Putamen (tissue), 1 donor: ENCODE results near the gene PSMF1.
"Not testable (repeated sequence)": the region's sequence is repeated elsewhere in the genome, so short reads cannot be mapped to it uniquely, and the experiment has no call there.

ENCODE experiments used
- DNase-seq: peaks from one replicate; pipeline ENCODE4 v3.0.0-alpha.2; 2016; ENCODE audit warnings: low spot score

Gene PSMF1

DNA sequence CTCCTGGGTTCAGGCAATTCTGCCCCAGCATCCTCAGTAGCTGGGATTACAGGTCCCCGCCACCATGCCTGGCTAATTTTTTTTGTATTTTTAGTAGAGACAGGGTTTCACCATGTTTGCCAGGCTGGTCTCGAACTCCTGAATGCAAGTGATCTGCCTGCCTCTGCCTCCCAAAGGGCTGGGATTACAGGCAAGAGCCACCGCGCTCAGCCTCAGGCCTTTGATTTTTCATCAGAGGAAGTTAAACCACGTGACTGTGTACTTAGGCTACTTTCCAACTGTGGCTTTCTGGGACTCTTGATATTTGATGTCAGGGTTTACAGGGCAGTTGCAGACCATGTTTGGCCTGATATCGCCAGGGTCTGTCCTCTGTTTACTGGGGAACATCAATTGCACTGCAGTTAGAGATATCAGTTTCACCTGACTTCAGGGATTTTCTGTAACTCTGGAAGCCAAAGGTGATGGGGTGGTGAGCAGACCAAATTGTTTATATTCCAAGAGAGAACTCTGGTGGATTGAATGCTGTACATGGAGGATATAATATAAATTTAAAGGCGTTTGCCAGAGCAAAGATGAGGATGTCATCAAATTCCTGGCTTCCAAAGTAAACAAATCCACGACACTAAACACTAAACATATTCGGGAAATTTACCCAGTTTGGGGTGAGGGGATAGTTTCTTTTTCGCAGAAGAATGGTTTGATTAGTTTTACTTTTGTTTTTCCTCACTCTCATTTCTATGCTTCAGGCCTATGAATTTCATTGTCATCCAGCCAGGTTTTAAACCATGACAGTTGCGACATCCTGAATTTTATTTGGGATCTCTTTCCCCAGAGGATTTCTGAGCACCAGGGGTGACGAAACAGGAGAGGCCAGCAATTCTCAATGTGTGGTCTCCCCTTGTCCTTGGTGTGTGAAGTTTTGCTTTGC, 4.2 kb downstream of the PSMF1 start:
- DNase-seq, result peak; percentile 34

GRCh38 chr20:1123666-1124065, 5.3 kb downstream of the PSMF1 start:
- no peak for DNase-seq

DNA sequence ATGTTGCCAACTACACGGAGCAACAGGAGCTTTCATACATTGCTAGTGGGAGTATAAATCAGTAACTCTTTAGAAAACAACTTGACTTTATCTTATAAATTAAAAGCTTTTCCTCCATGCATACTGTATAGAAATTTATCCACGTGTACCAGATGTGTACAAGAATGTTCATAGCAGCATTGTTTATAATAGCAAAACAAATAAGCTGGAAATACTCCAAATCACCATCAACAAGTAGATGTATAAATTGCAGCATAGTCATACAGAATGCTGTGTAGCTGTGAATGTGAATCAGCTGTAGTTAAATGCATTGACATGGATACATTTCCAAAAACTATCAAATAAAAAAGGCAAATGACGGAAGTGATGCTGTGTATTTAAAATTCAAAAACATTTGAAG, 6.0 kb downstream of the PSMF1 start:
- DNase-seq, result no peak

DNA sequence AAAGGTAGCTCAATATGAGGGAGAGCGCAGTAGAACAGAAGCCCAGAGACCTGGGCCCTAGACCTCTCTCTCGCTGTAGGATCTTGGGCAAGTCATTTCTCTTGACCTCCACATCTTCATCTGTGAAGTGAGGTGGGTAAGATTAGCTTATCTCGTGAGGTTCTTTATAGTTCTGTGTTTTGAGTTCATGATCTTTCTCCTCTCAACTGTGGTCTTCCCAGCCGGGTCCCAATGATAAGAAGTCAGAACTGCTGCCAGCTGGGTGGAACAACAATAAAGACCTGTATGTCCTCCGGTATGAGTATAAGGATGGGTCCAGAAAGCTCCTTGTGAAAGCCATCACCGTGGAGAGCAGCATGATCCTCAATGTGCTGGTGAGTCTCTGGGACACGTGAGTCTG, 6.9 kb downstream of the PSMF1 start:
- no peak for DNase-seq

DNA sequence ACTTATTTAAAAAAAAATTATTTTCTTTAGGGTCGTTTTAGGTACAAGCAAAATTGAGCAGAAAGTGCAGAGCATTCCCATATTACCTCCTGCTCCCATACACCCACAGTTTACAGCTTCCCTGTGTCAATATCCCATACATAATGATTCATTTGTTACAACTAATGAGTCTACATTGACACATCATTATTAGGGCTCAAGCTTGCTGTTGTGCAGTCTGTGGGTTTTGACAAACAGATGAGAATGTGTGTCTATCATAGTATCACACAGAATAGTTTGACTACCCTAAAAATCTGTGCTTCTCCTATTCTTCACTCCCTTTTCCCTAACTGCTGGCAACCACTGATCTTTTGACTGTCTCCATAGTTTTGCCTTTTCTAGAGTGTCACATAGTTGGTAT, 9.4 kb downstream of the PSMF1 start:
- DNase-seq, result no peak

DNA sequence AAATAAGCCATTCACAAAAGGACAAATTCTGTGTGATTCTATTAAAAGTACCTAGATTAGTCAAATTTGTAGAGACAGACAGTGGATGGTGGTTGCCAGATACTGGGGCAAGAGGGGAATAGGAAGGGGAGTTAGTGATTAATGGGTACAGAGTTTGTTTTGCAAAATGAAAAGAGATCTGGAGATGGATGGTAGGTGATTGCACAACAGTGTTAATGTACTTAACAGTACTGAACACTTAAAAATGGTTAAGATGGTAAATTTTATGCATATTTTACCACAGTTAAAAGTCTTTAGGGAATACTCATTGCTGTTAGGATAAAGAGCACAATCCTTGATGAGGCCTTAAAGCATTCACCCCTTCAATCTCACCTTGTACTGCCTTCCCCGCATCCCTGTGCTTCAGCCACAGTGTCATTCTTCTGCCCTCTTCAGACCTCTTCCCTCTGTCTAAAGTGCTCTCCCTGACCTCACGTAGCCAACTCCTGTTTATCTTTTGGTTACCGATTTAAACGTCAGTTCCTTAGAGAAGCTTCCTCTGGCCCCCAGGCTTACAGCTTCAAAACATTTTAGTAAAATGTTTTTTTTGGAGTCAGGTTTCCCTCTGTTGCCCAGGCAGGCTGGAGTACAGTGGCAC, 11.8 kb downstream of the PSMF1 start:
- no peak for DNase-seq

GRCh38 chr20:1130847-1131246, 12.4 kb downstream of the PSMF1 start:
- DNase-seq, result no peak

DNA sequence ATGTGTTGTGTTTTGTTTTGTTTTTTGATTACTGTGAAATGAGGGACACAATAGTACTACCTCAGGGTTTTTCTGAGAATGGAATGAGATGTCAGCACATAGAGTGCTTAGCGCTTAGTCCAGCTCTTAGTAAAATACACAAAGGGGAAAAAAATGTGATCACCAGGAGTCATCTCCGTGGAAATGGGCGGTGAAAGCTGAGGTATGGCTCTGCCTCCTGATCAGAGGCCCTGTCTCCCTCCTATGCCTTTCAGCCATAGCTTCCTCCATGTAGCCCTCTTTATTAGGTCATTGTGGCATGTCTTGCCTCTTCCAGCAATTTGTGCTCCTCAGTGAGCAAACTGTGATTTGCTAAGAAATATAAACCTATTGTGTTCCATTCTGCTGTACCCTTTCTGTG, 13.0 kb downstream of the PSMF1 start:
- no peak for DNase-seq

DNA sequence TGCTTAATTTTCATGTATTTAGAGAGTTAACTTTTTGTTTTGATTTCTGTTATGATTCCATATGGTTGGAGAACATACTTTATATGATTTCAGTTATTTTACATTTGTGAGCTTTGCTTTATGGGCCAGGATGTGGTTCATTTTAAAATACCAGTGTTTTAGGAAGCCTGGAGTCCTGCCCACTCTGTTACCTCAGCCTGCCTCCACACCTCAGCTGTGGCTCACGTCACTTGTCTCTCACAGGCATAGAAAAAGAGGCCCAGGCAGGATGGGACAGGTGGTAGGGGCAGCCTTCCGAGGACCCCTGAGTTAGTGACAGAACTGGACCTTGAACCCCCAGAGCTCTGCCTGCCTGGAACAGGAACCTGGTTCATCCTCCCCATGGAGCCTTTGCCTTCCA, 16.0 kb downstream of the PSMF1 start:
- DNase-seq, result no peak

DNA sequence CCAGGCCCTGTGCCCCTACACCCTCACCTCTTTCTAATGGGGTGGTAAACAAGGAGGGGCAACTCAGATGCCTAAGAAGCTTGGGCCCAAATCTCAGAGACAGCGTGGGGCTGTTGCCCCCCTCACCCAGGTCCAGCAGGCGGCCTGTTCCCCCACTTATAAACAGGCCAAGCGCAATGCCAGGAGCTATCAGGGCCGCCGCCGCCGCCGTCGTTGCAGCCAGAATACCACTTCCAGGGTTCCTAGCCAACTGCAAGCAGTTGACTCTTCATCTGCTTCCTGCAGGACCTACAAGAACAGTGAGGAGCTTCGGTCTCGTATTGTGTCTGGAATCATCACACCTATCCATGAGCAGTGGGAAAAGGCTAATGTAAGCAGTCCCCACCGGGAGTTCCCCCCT, 16.4 kb downstream of the PSMF1 start:
- DNase-seq, result no peak

DNA sequence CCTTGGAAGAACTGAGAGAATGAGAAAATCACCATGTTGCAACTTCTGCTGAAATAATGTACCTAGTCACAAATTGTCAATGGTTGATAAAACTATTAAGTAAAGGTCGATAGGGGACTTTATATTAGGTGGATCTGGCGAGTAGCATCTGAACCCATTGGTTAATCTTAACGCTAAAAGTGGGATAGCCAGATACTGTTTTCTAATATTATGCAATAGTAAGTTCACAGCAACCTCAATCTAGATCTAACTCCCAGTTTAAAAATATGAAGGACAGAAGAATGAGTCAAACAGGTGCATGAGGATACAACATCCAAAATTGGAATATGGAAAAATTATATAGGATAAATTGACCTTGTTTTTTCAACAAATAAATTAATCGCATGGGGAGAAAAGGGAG, 18.8 kb downstream of the PSMF1 start:
- DNase-seq, result no peak

- peak; percentile 13 for DNase-seq
Observed at GRCh38 chr20:1144401-1145172, 26.2 kb downstream of the PSMF1 start.

GRCh38 chr20:1146957-1147356, 28.6 kb downstream of the PSMF1 start:
- DNase-seq, result no peak

DNA sequence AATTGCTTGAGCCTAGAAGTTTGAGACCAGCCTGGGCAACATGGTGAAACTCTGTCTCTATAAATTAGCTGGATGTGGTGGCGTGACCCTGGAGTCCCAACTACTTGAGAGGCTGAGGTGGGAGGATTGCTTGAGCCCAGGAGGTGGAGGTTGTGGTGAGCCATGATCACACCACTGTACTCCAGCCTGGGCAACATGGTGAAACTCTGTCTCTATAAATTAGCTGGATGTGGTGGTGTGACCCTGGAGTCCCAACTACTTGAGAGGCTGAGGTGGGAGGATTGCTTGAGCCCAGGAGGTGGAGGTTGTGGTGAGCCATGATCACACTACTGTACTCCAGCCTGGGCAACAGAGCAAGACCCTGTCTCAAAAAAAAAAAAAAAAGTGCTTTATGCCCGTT, 31.4 kb downstream of the PSMF1 start:
- DNase-seq, result not testable (repeated sequence)

GRCh38 chr20:1150218-1150617, 31.8 kb downstream of the PSMF1 start:
- peak; percentile 34 for DNase-seq

- DNase-seq, result no peak
Observed at GRCh38 chr20:1150968-1151367, 32.6 kb downstream of the PSMF1 start.

- no peak for DNase-seq
Observed at GRCh38 chr20:1154226-1154625, 35.8 kb downstream of the PSMF1 start.

GRCh38 chr20:1154691-1155090, 36.3 kb downstream of the PSMF1 start:
- no peak for DNase-seq

DNA sequence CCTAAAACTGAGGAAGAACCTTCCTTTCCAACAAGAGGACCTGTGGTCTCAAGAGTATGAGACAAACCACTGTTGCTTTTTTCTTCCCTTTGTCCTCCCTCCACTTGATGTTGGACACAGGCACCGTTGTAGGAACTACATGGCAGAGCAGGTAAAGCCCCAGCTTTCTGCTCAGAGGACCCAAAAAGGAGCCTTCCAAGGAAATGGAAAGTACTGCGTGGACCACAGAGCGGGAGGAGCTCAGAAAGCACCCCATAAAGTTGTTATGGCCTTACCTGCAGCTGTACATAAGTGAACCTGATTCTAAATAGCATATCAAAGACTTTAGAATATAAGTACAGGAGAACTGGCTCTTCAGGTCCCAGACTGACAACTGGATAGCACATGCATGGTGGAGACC, 36.9 kb downstream of the PSMF1 start:
- DNase-seq, result no peak

GRCh38 chr20:1160496-1160895, 42.1 kb downstream of the PSMF1 start:
- DNase-seq, result no peak

DNA sequence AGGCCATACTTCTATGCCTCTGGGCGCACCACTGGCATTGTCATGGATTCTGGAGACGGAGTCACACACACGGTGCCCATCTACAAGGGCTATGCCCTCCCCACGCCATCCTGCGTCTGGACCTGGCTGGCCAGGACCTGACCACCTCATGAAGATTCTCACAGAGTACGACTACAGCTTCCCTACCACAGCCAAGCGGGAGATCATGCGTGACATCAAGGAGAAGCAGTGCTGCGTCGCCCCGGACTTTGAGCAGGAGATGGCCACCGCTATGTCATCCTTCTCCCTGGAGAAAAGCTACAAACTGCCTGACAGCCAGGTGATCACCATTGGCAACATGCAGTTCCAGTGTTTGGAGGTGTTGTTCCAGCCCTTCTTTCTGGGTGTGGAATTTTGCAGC, 42.6 kb downstream of the PSMF1 start:
- DNase-seq, result no peak

DNA sequence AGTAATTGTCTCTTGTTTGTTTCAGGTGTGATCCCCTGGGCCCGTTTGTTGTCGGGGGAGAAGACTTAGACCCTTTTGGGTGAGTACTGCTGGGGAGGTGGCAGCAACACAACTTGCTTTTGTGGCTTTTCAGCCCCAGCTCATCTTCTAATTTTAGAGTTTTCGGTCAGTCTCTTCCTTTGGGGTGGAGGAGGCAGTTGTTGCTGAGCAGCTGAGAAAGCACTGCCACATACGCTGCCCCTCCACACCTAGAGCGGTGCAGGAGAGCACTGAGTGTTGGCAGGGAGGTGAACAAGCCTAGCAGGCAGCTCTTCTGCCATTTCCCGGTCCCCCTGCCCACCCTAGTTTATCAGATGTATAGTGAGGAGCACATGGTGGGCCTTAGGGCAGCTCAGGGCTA, 44.7 kb downstream of the PSMF1 start:
- no peak for DNase-seq

DNA sequence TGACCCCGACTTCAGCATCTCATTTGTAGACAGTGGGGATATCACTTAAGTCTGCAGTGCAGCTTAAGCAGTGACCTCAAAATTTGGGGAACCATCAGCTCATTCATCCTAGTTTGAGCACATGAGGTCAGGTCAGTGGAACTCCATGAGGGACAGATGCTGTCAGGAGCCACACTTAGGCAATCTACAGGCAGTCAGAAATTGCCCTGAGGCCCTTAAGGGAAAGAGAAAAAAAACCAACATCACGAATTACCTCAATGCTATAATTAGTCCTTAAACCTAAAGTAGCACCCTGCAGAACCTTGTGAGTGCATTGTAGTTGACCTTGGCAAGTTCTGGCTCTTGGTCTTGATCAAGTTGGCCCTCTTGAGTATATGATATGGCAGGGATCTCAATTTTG, 45.3 kb downstream of the PSMF1 start:
- DNase-seq, result no peak
